ENCODE results near the gene PCDHGA1.
A peak's percentile ranks its signal among the peaks of the same experiment; 100 is the strongest.

GRCh38 chr5:141478321-141478945 lies 148.1 kb downstream of the PCDHGA1 start:
- TF ChIP-seq, protein P1, sequence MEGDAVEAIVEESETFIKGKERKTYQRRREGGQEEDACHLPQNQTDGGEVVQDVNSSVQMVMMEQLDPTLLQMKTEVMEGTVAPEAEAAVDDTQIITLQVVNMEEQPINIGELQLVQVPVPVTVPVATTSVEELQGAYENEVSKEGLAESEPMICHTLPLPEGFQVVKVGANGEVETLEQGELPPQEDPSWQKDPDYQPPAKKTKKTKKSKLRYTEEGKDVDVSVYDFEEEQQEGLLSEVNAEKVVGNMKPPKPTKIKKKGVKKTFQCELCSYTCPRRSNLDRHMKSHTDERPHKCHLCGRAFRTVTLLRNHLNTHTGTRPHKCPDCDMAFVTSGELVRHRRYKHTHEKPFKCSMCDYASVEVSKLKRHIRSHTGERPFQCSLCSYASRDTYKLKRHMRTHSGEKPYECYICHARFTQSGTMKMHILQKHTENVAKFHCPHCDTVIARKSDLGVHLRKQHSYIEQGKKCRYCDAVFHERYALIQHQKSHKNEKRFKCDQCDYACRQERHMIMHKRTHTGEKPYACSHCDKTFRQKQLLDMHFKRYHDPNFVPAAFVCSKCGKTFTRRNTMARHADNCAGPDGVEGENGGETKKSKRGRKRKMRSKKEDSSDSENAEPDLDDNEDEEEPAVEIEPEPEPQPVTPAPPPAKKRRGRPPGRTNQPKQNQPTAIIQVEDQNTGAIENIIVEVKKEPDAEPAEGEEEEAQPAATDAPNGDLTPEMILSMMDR (IDR thresholded peaks at IDR 0.05 in 4 of 5, conservative IDR thresholded peaks at IDR 0.05 in 1 of 5) = peak in 1 of 5 experiments; percentile 16
- TF ChIP-seq POLR2A (IDR thresholded peaks at IDR 0.05) = no peak
